Stimulated activated CD8-positive, alpha-beta memory T cell treated with anti-CD3 and anti-CD28 coated beads, Interleukin-12 subunit alpha, Interleukin-12 subunit beta, amount 100 ng/mL, for 1 hour (primary cell): ENCODE measurements around the gene FAM193A.
"Not testable (repeated sequence)": the region's sequence is repeated elsewhere in the genome, so short reads cannot be mapped to it uniquely, and the experiment has no call there.

ENCODE experiments used
- DNase-seq: peaks from one replicate; pipeline ENCODE4 v3.0.0-alpha.2; 2020; ENCODE audit warnings: low read depth

Gene FAM193A

DNA sequence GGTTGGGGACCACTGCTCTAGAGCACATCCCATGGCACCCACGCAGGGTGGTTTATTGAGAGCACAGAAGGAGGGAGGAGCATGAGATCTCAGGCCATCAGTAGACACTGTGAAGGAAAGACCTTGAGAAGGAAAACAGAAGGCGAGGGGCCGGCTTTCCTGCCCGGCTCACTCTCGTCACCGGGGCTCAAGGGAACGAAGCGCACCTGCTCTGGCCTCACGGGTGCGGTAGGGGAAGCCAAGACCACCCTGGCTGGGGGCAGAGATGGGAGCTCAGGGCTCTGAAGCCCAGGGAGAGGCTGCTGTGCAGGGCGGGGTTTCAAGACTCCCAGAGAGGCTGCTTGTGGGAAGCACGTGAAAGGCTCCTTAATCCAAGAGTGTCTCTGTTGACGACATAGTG lies 113.8 kb downstream of the FAM193A start:
- no peak for DNase-seq

GRCh38 chr4:2651546-2651945 lies 115.1 kb downstream of the FAM193A start:
- no peak for DNase-seq

DNA sequence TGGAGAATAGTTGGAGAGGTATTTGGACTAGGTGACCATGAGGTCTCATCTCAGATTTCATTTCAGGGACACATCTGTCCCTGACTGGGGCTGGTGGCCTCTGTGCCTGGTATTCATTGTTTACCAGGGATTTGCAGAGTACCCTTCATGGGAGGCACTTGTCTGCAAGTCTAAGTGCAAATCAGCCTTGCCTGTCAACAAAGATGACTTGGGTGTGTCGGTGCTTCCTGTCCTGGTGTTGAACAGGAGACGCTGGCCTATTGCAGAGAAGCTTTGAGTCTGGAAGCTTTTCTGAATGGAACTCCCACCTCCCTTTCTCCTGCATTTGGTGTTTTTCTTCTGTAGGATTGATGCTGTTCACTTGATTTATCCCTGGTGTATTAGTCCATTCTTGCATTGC lies 115.6 kb downstream of the FAM193A start:
- no peak for DNase-seq

DNA sequence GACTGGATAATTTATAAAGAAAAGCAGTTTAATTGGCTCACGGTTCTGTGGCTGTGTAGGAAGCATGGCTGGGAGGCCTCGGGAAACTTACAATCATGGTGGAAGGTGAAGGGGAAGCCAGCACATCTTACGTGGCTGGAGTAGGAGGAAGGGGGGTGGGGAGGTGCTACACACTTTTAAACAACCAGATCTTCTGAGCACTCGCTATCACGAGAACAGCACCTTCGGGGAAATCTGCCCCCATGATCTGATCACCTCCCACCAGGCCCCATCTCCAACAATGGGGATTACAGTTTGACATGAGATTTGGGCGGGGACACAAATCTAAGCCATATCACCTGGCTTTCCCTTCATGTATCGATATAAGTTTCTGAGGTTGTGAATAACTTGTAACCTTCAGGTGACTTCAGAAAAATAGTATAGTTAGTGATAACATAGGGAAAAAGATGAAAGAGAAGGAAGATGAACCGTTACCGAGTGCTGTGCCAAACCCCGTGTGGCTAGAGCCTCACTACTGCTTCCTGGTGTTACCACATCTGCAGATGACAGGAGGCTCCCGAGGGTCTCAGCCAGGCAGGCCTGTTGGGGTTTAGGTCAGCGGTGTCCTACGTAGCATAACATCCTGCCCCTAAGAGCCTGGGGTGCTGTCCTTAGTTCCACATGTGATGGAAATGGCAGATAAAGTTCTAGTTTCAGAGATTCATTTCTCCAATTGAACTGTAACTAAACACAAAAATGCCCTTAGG lies 116.1 kb downstream of the FAM193A start:
- no peak for DNase-seq

GRCh38 chr4:2660596-2661211 lies 124.3 kb downstream of the FAM193A start:
- no peak for DNase-seq

GRCh38 chr4:2662598-2662997 lies 126.2 kb downstream of the FAM193A start:
- no peak for DNase-seq

- no peak for DNase-seq
Observed at GRCh38 chr4:2663275-2663674, 126.8 kb downstream of the FAM193A start.

DNA sequence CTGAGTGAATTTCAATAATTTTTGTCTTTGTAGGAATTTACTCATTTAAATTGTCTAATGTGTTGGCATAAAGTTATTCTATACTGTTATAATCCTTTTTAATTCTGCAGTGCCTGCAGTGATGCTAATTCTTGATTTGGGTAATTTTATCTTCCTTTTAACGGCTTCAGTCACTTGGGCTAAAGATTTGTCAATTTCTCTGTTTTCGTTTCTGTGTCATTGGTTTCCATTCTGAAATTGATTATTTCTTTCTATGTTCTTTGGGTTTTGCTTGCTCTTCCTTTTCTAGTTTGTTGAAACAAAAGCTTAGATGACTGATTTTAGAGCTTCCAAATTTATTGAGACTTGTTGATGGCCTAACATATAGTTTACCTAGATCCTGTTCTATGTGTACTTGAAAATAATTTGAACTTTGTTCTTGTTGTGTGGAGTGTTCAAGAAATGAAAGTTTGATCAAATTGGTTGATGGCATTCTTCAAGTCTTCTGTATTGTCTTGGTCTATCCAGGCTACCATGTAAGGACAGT lies 130.3 kb downstream of the FAM193A start:
- no peak for DNase-seq

DNA sequence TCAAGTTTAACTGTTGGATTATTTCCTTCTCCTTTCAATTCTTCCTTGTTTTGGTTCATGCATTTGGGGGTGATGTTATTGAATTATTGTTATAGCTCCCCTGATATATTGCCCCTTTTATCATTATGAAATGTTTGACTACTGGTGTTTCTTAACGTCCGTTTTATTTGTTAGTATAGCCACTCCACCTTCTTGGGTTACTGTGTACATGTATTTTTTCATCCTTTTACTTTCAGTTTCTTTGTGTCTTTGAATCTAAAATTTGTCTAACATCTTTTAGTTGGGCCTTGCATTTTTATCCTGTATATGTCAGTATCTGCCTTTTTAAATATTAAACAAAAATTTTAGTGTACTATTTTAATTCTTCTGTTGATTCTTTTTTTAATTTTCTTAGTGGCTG lies 131.0 kb downstream of the FAM193A start:
- no peak for DNase-seq

DNA sequence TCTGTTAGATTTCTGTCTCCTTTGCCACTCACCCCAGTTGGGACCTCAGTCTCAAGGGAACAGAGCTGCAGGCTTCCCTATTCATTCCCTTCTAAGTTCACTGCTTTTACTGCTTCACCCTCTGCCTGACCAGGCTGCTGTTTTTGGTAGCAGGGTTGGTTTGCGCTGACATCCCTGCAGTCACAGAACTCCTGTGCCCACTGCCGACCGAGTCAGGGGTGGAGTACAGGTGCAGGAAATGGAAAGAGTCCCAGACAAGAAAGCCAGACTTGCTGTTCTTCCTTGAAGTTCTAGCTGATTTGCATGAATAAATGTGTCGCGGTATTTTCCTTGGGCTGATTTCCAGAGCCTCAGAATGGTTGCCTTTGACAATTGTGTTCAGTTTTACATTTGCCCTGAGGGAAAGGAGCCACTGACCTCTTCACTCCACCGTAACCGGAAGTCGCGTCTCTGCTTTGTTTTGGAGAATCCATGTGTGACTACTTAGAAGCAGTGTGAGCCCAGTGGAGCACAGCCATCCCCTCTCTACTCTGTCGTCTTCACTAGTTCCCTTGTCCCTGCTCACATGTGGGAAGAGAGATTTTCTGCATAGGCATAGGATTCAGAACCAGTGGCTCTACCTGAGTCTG lies 134.9 kb downstream of the FAM193A start:
- no peak for DNase-seq

DNA sequence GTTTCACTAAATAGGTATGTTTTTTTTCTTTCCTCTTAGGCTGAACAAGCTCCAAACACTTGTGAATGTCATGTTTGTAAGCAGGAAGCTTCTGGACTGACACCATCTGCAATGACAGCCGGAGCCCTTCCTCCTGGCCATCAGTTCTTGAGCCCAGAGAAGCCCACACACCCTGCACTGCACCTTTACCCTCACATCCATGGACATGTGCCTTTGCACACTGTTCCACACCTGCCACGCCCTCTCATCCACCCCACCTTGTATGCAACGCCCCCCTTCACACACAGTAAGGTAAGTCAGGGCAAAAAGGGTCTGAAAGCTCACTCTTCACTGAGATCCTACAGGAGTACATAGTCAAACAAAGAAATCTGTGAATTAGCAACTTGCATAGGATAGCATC lies 135.6 kb downstream of the FAM193A start:
- no peak for DNase-seq

DNA sequence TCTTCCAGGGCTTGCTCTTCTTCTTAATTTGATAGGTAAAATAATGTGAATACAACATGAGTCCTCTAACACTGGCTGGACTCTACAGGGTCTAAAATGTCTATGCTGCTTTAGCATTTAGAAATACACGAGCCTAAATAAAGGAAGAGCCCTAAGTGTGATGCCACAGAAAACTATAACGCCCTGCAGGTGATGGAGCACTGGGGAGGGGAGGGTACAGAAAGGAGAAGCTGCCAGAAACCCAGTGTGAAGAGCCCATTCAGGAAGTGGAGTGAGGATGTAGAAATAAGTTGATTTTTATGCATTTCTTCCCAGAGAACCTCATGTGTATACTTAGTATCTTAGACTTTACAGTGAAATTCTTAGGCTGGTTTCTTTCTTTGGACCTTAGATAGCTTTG lies 136.3 kb downstream of the FAM193A start:
- DNase-seq = no peak

DNA sequence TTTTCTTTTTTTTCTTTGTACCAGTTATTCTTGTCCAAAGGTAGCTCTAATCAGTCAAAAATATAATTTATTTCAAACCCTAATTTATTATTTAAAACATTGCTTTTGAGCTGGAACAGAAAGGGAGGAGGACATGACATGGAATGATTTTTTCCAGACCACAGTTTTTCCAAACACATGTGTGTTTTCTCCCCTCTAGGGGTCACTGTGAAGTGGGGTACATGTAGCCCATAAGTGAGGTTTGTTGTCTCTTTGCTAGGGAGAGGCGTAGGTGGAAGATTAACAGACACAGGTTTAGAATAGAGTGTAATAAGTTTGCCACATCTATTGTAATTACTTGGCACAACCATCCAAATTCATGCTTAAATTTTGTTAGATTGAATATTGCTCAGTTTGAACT lies 136.7 kb downstream of the FAM193A start:
- no peak for DNase-seq

DNA sequence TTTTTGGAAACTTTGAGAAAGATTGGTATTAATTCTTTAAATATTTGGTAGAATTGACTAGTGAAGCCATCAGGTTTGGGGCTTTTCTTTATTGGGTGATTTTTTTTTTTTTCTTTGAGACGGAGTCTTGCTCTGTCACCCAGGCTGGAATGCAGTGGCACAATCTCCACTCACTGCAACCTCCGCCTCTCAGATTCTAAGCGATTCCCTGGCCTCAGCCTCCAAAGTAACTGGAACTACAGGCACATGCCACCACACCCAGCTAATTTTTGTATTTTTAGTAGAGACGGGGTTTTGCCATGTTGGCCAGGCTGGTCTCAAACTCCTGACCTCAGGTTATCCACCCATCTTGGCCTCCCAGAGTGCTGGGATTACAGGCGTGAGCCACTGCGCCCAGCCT lies 143.3 kb downstream of the FAM193A start:
- DNase-seq = not testable (repeated sequence)

DNA sequence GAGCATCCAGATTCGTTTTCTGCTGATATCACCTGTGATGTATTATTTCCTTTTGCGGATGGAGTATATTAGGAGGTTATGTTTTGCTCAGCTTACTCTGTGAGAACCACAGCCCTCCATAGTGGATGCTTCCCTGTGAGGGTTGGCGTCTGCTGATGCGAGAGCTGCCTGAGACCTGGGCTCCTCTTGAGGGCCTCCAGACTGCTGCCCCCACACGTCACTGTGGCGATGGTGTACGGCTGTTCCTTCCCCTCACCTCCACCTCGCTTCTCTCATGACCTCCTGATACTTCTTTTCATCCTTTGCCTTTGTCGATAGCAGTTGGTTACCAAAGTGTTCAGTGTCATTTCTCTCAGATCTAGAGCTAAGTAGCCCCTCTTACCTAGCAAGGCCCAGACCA lies 148.0 kb downstream of the FAM193A start:
- no peak for DNase-seq

- no peak for DNase-seq
Observed at GRCh38 chr4:2685541-2685940, 149.1 kb downstream of the FAM193A start.

DNA sequence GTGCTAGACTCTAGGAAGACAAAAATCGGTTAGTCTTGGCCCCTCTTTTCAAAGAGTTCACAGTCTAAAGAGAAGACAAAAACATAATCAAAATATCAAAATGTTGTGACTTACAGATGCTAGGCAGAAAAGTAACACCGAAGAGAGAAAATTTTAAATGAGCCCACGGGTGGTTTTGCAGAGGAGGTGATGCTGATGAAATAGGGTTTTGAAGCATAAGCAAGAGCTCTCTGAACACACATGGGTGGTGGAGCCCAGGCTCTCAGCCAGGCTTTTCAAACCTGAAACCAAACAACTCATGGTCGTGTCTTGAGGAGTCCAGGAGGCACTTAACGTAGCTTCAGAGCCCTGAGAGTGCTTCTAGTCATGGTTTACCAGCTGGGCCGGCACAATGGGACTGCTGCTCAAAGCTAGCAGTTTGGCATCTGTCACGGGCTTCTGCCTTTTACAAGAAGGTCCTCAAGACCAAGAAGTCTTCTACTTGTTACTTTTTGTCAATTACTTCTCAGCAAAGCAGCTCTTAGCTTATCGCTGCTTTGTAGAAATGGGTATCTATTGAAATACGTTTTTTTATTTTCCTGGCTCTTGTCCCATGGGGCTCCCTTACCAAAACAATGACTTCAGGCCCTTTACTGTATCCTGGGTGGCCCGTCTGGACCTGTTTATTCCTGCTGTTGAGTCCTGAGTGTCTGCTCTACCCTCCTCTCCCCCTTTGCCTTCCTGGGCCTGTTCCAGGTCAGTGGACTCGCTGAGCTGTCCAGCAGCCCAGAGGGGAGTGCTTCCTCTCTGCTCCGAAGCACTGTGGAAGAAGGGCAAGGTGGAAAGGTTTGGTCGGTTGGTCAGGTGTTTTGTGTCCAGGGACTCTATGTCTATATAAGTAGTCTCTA lies 150.2 kb downstream of the FAM193A start:
- no peak for DNase-seq

DNA sequence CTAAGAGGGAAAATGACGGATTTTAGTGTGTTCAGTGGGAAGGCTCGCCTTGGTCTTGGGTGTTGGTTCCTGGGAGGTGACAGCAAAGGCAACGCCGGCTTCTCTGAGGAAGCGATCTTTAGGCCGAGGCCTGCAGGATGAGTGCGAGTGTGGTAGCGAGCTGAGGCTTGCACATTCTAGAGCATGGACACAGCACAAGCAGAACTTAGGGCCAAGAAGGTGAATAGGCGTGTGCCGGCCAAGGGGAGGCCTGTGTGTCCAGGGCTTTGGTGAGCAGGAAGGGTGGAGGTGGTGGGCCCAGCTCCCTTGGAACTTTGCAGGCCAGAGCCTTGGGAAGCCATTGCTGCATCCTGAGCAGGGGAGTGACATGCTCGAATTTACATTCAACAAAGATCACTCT lies 151.8 kb downstream of the FAM193A start:
- DNase-seq = no peak

DNA sequence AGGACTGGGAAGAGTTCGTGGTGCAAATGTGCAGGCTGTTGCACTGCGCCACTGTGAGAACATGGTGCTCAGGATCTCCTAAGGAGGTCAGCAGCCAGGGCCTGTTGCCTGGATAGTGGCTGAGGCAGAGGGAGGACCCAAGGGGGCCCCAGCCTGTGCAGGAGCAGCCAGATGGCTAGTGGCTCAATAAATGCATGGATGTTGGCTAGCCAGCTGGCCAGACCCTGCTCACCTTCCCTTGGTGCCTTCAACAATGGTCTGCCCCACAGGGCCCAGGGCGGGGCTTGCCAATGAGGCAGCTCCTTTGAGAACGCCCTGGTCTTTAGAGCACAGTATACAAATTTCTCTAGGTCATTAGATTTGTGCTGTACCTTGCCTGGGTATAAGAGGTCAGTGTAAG lies 152.2 kb downstream of the FAM193A start:
- no peak for DNase-seq

- DNase-seq = no peak
Observed at GRCh38 chr4:2689114-2689513, 152.7 kb downstream of the FAM193A start.

- DNase-seq = peak; percentile 12
Observed at GRCh38 chr4:2689825-2690700, 153.6 kb downstream of the FAM193A start.
